ENCODE results near the gene AMOTL2. TPM values are rescaled to one million over a fixed set of nuclear protein-coding genes. Genes with fewer than 3 reads are reported as not detected.

AMOTL2 gene
- total RNA-seq, 1 donor from 2014 or later = 46.5 TPM

DNA sequence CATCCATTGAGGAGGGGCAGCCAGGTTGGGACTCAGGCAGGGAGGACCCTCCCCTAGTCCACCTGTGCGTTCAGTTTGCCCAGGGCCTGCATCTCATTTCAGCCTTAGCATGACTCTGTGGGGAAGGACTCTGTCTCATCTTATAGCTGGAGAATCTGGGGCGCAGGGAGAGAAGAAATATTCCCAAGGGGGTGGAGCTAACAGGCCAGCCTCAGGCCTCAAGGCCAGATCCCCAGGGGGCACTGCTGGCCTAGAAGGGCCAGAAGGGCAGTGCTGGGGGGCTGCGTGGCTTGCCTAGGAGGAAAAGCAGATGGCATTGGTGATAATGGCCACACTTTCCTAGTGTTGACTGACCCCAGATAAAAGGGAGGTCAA lies 10.9 kb downstream of the AMOTL2 start:
- Mint-ChIP-seq H3K4me3 (ENCODE audit: unreplicated experiment) (peak overlapping the region; percentile 84), H3K27ac (ENCODE audit: unreplicated experiment) (peak overlapping the region; percentile 76), H3K4me1 (ENCODE audit: unreplicated experiment) (peaks cover 31% of the 10 kb centered on the region), H3K9me3 (ENCODE audit: unreplicated experiment) (no peaks in the 10 kb centered on the region), H3K36me3 (ENCODE audit: low read depth, unreplicated experiment) (peaks cover 49% of the 10 kb centered on the region), H3K27me3 (ENCODE audit: unreplicated experiment) (peaks cover 9% of the 10 kb centered on the region)
- TF ChIP-seq, protein P1, sequence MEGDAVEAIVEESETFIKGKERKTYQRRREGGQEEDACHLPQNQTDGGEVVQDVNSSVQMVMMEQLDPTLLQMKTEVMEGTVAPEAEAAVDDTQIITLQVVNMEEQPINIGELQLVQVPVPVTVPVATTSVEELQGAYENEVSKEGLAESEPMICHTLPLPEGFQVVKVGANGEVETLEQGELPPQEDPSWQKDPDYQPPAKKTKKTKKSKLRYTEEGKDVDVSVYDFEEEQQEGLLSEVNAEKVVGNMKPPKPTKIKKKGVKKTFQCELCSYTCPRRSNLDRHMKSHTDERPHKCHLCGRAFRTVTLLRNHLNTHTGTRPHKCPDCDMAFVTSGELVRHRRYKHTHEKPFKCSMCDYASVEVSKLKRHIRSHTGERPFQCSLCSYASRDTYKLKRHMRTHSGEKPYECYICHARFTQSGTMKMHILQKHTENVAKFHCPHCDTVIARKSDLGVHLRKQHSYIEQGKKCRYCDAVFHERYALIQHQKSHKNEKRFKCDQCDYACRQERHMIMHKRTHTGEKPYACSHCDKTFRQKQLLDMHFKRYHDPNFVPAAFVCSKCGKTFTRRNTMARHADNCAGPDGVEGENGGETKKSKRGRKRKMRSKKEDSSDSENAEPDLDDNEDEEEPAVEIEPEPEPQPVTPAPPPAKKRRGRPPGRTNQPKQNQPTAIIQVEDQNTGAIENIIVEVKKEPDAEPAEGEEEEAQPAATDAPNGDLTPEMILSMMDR (IDR thresholded peaks at IDR 0.05; ENCODE audit: unreplicated experiment) = no peak
- no peak for DNase-seq (ENCODE audit: low spot score)

DNA sequence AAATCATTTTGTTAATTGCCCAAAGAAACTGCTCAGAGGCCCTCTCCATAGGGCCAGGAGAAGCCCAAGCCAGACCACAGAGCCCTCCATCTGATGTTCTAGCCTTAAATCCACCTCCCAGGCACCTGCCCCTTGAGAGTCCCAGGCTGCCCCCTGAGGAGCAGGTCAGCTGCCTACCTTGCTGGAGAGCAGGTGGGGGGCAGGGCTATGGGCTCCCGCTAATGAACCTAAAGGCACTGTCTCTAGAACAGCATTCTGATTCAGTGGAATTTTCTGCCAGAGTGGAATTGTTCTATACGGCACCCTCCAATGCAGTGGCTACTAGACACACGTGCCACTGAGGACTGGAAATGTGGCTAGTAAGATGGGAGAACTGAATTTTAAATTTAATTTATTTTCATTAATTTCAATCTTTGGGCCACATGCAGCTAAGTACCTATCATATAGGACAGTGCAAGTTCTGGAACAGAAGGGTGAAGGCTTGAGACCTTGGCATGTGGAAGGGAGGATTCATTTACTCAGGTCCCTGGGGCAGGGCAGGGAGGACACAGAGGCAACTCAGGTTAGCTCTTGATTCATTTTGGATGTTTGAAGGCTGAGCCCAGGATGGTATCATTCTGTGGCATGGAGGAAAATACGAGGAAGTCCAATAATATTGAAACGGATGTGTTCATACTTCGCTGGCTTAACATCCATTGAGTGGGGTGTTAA lies 11.4 kb downstream of the AMOTL2 start:
- TF ChIP-seq, protein P1 (IDR thresholded peaks at IDR 0.05; ENCODE audit: unreplicated experiment) = no peak
- H3K27ac Mint-ChIP-seq (ENCODE audit: unreplicated experiment) = peak overlapping the region; percentile 76
- DNase-seq (ENCODE audit: low spot score) = no peak
- peak overlapping the region; percentile 84 for H3K4me3 Mint-ChIP-seq (ENCODE audit: unreplicated experiment)
- H3K27me3 Mint-ChIP-seq (ENCODE audit: unreplicated experiment) = peaks cover 10% of the 10 kb centered on the region
- H3K9me3 Mint-ChIP-seq (ENCODE audit: unreplicated experiment) = no peaks in the 10 kb centered on the region
- peaks cover 27% of the 10 kb centered on the region for H3K4me1 Mint-ChIP-seq (ENCODE audit: unreplicated experiment)
- H3K36me3 Mint-ChIP-seq (ENCODE audit: low read depth, unreplicated experiment) = peaks cover 49% of the 10 kb centered on the region

DNA sequence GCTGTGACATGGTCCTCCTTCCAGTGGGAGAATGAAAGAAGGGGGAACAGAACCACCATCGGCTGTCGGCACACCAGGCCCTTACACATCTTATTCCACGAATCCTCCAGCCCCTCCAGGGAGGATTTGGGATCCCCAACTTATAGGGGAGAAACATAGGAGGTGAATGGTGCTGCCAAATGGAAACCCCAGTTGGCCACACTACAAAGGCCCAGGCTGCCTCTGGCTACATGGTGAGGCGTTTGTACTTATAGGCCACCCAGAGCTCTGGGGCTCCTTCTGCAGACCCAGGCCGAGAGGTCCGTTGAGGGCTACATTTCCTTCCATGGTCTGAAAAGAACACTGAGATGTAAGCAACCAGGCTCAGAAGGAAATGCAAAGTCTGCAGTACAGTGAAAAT lies 12.0 kb downstream of the AMOTL2 start:
- TF ChIP-seq, protein P1 (IDR thresholded peaks at IDR 0.05; ENCODE audit: unreplicated experiment) = no peak
- H3K9me3 Mint-ChIP-seq (ENCODE audit: unreplicated experiment) = no peaks in the 10 kb centered on the region
- no peak overlapping the region for H3K4me3 Mint-ChIP-seq (ENCODE audit: unreplicated experiment)
- peaks cover 14% of the 10 kb centered on the region for H3K27me3 Mint-ChIP-seq (ENCODE audit: unreplicated experiment)
- peaks cover 27% of the 10 kb centered on the region for H3K4me1 Mint-ChIP-seq (ENCODE audit: unreplicated experiment)
- no peak overlapping the region for H3K27ac Mint-ChIP-seq (ENCODE audit: unreplicated experiment)
- H3K36me3 Mint-ChIP-seq (ENCODE audit: low read depth, unreplicated experiment) = peaks cover 55% of the 10 kb centered on the region
- no peak for DNase-seq (ENCODE audit: low spot score)

DNA sequence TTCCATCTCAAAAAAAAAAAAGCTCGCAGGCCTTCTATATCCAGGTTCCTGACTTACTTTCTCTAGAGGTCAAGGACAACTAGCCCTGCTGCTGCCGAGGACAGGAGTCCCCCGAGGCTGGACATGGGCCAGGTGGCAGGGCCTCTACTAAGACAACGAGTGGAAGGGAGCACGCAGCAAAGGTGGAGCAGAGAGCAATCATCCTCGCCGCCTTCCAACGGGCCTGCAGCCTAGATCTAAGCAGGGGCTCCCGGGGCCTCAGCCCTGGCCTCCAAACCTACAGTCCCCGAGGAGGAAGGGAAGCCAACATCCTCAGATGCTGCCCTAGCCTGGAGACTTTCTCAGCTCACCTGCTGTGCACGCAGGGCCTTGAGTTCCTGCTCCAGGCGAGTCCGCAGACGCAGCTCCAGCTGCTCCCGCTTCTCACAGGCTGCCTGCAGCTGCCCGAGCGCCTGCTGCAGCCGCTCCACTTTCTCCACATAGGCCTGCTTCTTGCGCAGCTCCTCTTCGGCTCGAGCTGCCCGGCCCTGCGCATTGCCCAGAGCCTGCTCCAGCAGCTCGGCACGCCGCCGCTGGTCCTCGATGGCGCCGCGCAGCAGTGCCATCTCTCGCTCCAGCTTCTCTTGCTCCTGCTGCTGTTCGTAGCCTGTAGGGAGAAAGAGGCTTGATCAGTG lies 12.9 kb downstream of the AMOTL2 start:
- TF ChIP-seq, protein P1 (IDR thresholded peaks at IDR 0.05; ENCODE audit: unreplicated experiment) = no peak
- peaks cover 27% of the 10 kb centered on the region for H3K4me1 Mint-ChIP-seq (ENCODE audit: unreplicated experiment)
- DNase-seq (ENCODE audit: low spot score) = no peak
- no peaks in the 10 kb centered on the region for H3K9me3 Mint-ChIP-seq (ENCODE audit: unreplicated experiment)
- H3K27ac Mint-ChIP-seq (ENCODE audit: unreplicated experiment) = no peak overlapping the region
- no peak overlapping the region for H3K4me3 Mint-ChIP-seq (ENCODE audit: unreplicated experiment)
- peaks cover 54% of the 10 kb centered on the region for H3K36me3 Mint-ChIP-seq (ENCODE audit: low read depth, unreplicated experiment)
- H3K27me3 Mint-ChIP-seq (ENCODE audit: unreplicated experiment) = peaks cover 18% of the 10 kb centered on the region

DNA sequence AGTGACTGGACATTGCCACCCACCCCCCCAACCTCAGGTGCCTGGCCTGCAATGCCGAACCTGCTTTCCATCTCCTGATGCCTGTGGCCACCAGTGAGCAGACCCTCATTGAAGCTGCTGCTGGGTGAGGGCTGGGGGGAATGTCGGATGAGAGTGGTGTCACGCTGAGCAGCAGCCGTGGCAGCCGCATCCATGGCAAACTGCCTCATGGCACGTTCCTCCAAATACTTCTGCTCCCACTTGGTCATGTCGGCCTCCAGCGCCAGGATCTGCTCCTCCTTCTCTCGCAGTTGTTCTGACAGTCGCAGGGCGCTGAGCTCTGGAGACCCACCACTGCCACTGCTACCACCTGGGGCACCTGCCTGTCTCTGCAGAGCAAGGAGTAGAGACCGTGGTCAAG lies 14.2 kb downstream of the AMOTL2 start:
- Mint-ChIP-seq H3K4me3 (ENCODE audit: unreplicated experiment) (peak overlapping the region; percentile 47), H3K27me3 (ENCODE audit: unreplicated experiment) (peaks cover 16% of the 10 kb centered on the region), H3K27ac (ENCODE audit: unreplicated experiment) (no peak overlapping the region), H3K36me3 (ENCODE audit: low read depth, unreplicated experiment) (peaks cover 47% of the 10 kb centered on the region), H3K9me3 (ENCODE audit: unreplicated experiment) (no peaks in the 10 kb centered on the region), H3K4me1 (ENCODE audit: unreplicated experiment) (peaks cover 19% of the 10 kb centered on the region)
- TF ChIP-seq, protein P1 (IDR thresholded peaks at IDR 0.05; ENCODE audit: unreplicated experiment) = no peak
- no peak for DNase-seq (ENCODE audit: low spot score)

Data from endothelial cell (in vitro differentiated cells).